ENCODE data around the gene GPR161.

The GPR161 gene

GRCh38 chr1:168095476-168095875 is 41.3 kb downstream of the GPR161 start:
- no peak overlapping the region for H3K4me3 Mint-ChIP-seq
- H3K27me3 Mint-ChIP-seq (ENCODE audit: low read depth) = no peaks in the 10 kb centered on the region
- H3K27ac Mint-ChIP-seq = no peak overlapping the region
- peaks cover 54% of the 10 kb centered on the region for H3K36me3 Mint-ChIP-seq (ENCODE audit: low read depth)
- no peaks in the 10 kb centered on the region for H3K9me3 Mint-ChIP-seq
- TF ChIP-seq CTCF (IDR thresholded peaks at IDR 0.05; ENCODE audit: unreplicated experiment in 3 of 3) = no peak
- H3K4me1 Mint-ChIP-seq = peaks cover 4% of the 10 kb centered on the region

- H3K27ac Mint-ChIP-seq = no peak overlapping the region
- peaks cover 58% of the 10 kb centered on the region for H3K36me3 Mint-ChIP-seq (ENCODE audit: low read depth)
- H3K4me1 Mint-ChIP-seq = peaks cover 4% of the 10 kb centered on the region
- TF ChIP-seq CTCF (IDR thresholded peaks at IDR 0.05; ENCODE audit: unreplicated experiment in 3 of 3) = no peak
- no peaks in the 10 kb centered on the region for H3K27me3 Mint-ChIP-seq (ENCODE audit: low read depth)
- H3K9me3 Mint-ChIP-seq = no peaks in the 10 kb centered on the region
- H3K4me3 Mint-ChIP-seq = no peak overlapping the region
These were observed 43.1 kb downstream of the GPR161 start for GRCh38 chr1:168093616-168094015.

- peak overlapping the region in 1 of 3 experiments; percentile 57 for H3K27ac Mint-ChIP-seq
- H3K4me1 Mint-ChIP-seq = peaks cover 4% of the 10 kb centered on the region
- peak in 2 of 3 experiments; percentile 12 to 14 for TF ChIP-seq CTCF (IDR thresholded peaks at IDR 0.05; ENCODE audit: unreplicated experiment in 3 of 3)
- no peaks in the 10 kb centered on the region for H3K27me3 Mint-ChIP-seq (ENCODE audit: low read depth)
- no peak overlapping the region for H3K4me3 Mint-ChIP-seq
- H3K36me3 Mint-ChIP-seq (ENCODE audit: low read depth) = peaks cover 60% of the 10 kb centered on the region
- H3K9me3 Mint-ChIP-seq = no peaks in the 10 kb centered on the region
These were observed 44.0 kb downstream of the GPR161 start for GRCh38 chr1:168092566-168093355.

GRCh38 chr1:168091720-168092550 is 44.8 kb downstream of the GPR161 start:
- Mint-ChIP-seq H3K27me3 (ENCODE audit: low read depth) (no peaks in the 10 kb centered on the region), H3K4me1 (peaks cover 5% of the 10 kb centered on the region), H3K36me3 (ENCODE audit: low read depth) (peaks cover 60% of the 10 kb centered on the region), H3K27ac (peak overlapping the region in 2 of 3 experiments; percentile 20 to 57), H3K9me3 (no peaks in the 10 kb centered on the region), H3K4me3 (no peak overlapping the region)
- no peak for TF ChIP-seq CTCF (IDR thresholded peaks at IDR 0.05; ENCODE audit: unreplicated experiment in 3 of 3)

- H3K27ac Mint-ChIP-seq = peak overlapping the region in 1 of 3 experiments; percentile 20
- H3K4me1 Mint-ChIP-seq = peaks cover 12% of the 10 kb centered on the region
- TF ChIP-seq CTCF (IDR thresholded peaks at IDR 0.05; ENCODE audit: unreplicated experiment in 3 of 3) = no peak
- H3K27me3 Mint-ChIP-seq (ENCODE audit: low read depth) = no peaks in the 10 kb centered on the region
- H3K36me3 Mint-ChIP-seq (ENCODE audit: low read depth) = peaks cover 60% of the 10 kb centered on the region
- H3K4me3 Mint-ChIP-seq = no peak overlapping the region
- H3K9me3 Mint-ChIP-seq = no peaks in the 10 kb centered on the region
These were observed 45.7 kb downstream of the GPR161 start for GRCh38 chr1:168091063-168091462.
